WTC11 (cell line): ENCODE results near the gene CCM2. TPM values are rescaled to one million over a fixed set of nuclear protein-coding genes. Genes with fewer than 3 reads are reported as not detected.

Experiments
- ATAC-seq: fragments of 200-7000 bp; cut with Tn5 transposase; 2 replicates; pipeline ENCODE4 v1.10.0; 2021; ENCODE audit warnings: mild to moderate bottlenecking, moderate library complexity
- CTCF ChIA-PET: fragments of 300-600 bp; sonication (Branson Sonifier 250); formaldehyde crosslinking; loops from one replicate; lab custom pipeline; 2021; ENCODE audit warnings: antibody characterized with exemption; lab: Charles Lee
- POLR2A ChIA-PET: fragments of 350-600 bp; sonication (Branson Sonifier 250); formaldehyde crosslinking; loops from one replicate; lab custom pipeline; 2021; ENCODE audit warnings: antibody characterized with exemption; lab: Charles Lee
- DNase-seq: peaks from one replicate; pipeline ENCODE4 v3.0.0; 2021; ENCODE audit warnings: low spot score
- H3K27ac Mint-ChIP-seq: 2 replicates; pipeline ENCODE4 v1.8.0; 2021; ENCODE audit warnings: mixed read lengths
- H3K27me3 Mint-ChIP-seq: 2 replicates; pipeline ENCODE4 v1.8.0; 2021; ENCODE audit warnings: low read depth, mild to moderate bottlenecking, moderate library complexity, mixed read lengths
- H3K36me3 Mint-ChIP-seq: 2 replicates; pipeline ENCODE4 v1.8.0; 2021; ENCODE audit warnings: mixed read lengths
- H3K4me1 Mint-ChIP-seq: 2 replicates; pipeline ENCODE4 v1.8.0; 2022; ENCODE audit warnings: mixed read lengths
- H3K4me3 Mint-ChIP-seq: 2 replicates; pipeline ENCODE4 v1.8.0; 2021; ENCODE audit warnings: mild to moderate bottlenecking, moderate library complexity, mixed read lengths
- H3K9me3 Mint-ChIP-seq: 2 replicates; pipeline ENCODE4 v1.8.0; 2021; ENCODE audit warnings: mixed read lengths
- ARID4B ChIP-seq: sonication (generic); formaldehyde crosslinking; IDR thresholded peaks from 2 replicates; pipeline ENCODE4 v1.8.0; 2023; ENCODE audit warnings: missing genetic modification reagents, mild to moderate bottlenecking, borderline replicate concordance
- ATF6 ChIP-seq: sonication (generic); formaldehyde crosslinking; IDR thresholded peaks from 2 replicates; pipeline ENCODE4 v1.8.1; 2023; ENCODE audit warnings: mild to moderate bottlenecking, missing genetic modification reagents
- CDX4 ChIP-seq: fragments of 250-450 bp; sonication (Bioruptor Pico); IDR thresholded peaks from 2 replicates; pipeline ENCODE4 v1.9.0; 2021; ENCODE audit warnings: moderate library complexity, mild to moderate bottlenecking, inconsistent platforms, borderline replicate concordance
- E2F1 ChIP-seq: sonication (generic); formaldehyde crosslinking; IDR thresholded peaks from 2 replicates; pipeline ENCODE4 v1.8.0; 2022; ENCODE audit warnings: mild to moderate bottlenecking, missing genetic modification reagents
- E2F4 ChIP-seq: sonication (generic); formaldehyde crosslinking; IDR thresholded peaks from 2 replicates; pipeline ENCODE4 v1.8.1; 2022; ENCODE audit warnings: low read depth, mild to moderate bottlenecking, moderate library complexity, missing genetic modification reagents, borderline replicate concordance
- ERG ChIP-seq: fragments of 250-450 bp; sonication (Bioruptor Pico); IDR thresholded peaks from 2 replicates; pipeline ENCODE4 v1.8.0; 2021; ENCODE audit warnings: mild to moderate bottlenecking
- FOXJ3 ChIP-seq: sonication (generic); formaldehyde crosslinking; IDR thresholded peaks from 2 replicates; pipeline ENCODE4 v1.9.0; 2021; ENCODE audit warnings: missing genetic modification reagents, mild to moderate bottlenecking, borderline replicate concordance
- FOXK1 ChIP-seq: sonication (generic); formaldehyde crosslinking; IDR thresholded peaks from 2 replicates; pipeline ENCODE4 v1.8.0; 2022; ENCODE audit warnings: mild to moderate bottlenecking, moderate library complexity, missing genetic modification reagents
- GABPB1 ChIP-seq: sonication (generic); formaldehyde crosslinking; IDR thresholded peaks from 2 replicates; pipeline ENCODE4 v1.8.1; 2023; ENCODE audit warnings: mild to moderate bottlenecking, missing genetic modification reagents
- HMGXB4 ChIP-seq: sonication (generic); formaldehyde crosslinking; IDR thresholded peaks from 2 replicates; pipeline ENCODE4 v1.8.1; 2023; ENCODE audit warnings: mild to moderate bottlenecking, moderate library complexity, missing genetic modification reagents
- JAZF1 ChIP-seq: fragments of 250-450 bp; sonication (Bioruptor Pico); IDR thresholded peaks from 2 replicates; pipeline ENCODE4 v1.9.0; 2021; ENCODE audit warnings: moderate library complexity, mild to moderate bottlenecking, inconsistent platforms
- JUN ChIP-seq: sonication (generic); formaldehyde crosslinking; IDR thresholded peaks from 2 replicates; pipeline ENCODE4 v1.8.0; 2023; ENCODE audit warnings: mild to moderate bottlenecking, missing genetic modification reagents
- MLX ChIP-seq: sonication (generic); formaldehyde crosslinking; IDR thresholded peaks from 2 replicates; pipeline ENCODE4 v1.8.1; 2023; ENCODE audit warnings: mild to moderate bottlenecking, missing genetic modification reagents, moderate library complexity
- MYBL2 ChIP-seq: sonication (generic); formaldehyde crosslinking; IDR thresholded peaks from 2 replicates; pipeline ENCODE4 v1.8.1; 2023; ENCODE audit warnings: mild to moderate bottlenecking, moderate library complexity, missing genetic modification reagents
- NR3C1 ChIP-seq: sonication (generic); formaldehyde crosslinking; conservative IDR thresholded peaks from 2 replicates; pipeline ENCODE4 v1.8.1; 2023; ENCODE audit warnings: low read depth, mild to moderate bottlenecking, missing genetic modification reagents
- OVOL2 ChIP-seq: fragments of 250-450 bp; sonication (Bioruptor Pico); IDR thresholded peaks from 2 replicates; pipeline ENCODE4 v1.9.0; 2021; ENCODE audit warnings: mild to moderate bottlenecking, borderline replicate concordance
- PREB ChIP-seq: sonication (generic); formaldehyde crosslinking; IDR thresholded peaks from 2 replicates; pipeline ENCODE4 v1.8.1; 2022; ENCODE audit warnings: mild to moderate bottlenecking, missing genetic modification reagents, moderate library complexity, borderline replicate concordance
- SMAD4 ChIP-seq: sonication (generic); formaldehyde crosslinking; IDR thresholded peaks from 2 replicates; pipeline ENCODE4 v1.8.0; 2022; ENCODE audit warnings: mild to moderate bottlenecking, missing genetic modification reagents
- TEAD4 ChIP-seq: sonication (generic); formaldehyde crosslinking; IDR thresholded peaks from 2 replicates; pipeline ENCODE4 v1.8.0; 2022; ENCODE audit warnings: mild to moderate bottlenecking, missing genetic modification reagents
- ZNF263 ChIP-seq: sonication (generic); formaldehyde crosslinking; IDR thresholded peaks from 2 replicates; pipeline ENCODE4 v1.8.1; 2022; ENCODE audit warnings: low read depth, mild to moderate bottlenecking, moderate library complexity, missing genetic modification reagents
- total RNA-seq: library from RNA; stranded (reverse); gene quantifications from 3 replicates; pipeline ENCODE4 v1.2.3, GENCODE V29; 2021

CCM2 gene
- total RNA-seq, 1 experiment from 2014 or later: 32.7 TPM

- no peak for TF ChIP-seq PREB (CRISPR knock-in tag)
- no peak for TF ChIP-seq HMGXB4
- TF ChIP-seq SMAD4 (CRISPR knock-in tag): no peak
- no peak for TF ChIP-seq ERG
- TF ChIP-seq FOXJ3 (CRISPR knock-in tag): no peak
- TF ChIP-seq ZNF263: no peak
- TF ChIP-seq NR3C1 (CRISPR knock-in tag): no peak
Observed at GRCh38 chr7:45031829-45032228, 31.8 kb downstream of the CCM2 start (continued).

- Mint-ChIP-seq H3K27ac (peak overlapping the region; percentile 68; the same call in 1 of the 2 replicates), H3K27me3 (no peaks in the 10 kb centered on the region)
- TF ChIP-seq JUN (CRISPR knock-in tag) (no peak), JAZF1 (CRISPR knock-in tag) (no peak), FOXK1 (no peak), ATF6 (CRISPR knock-in tag) (no peak), E2F1 (CRISPR knock-in tag) (no peak), SMAD4 (CRISPR knock-in tag) (no peak), MLX (no peak), ARID4B (CRISPR knock-in tag) (no peak), OVOL2 (CRISPR knock-in tag) (no peak), CDX4 (no peak), GABPB1 (CRISPR knock-in tag) (no peak), TEAD4 (CRISPR knock-in tag) (no peak), E2F4 (CRISPR knock-in tag) (no peak), MYBL2 (CRISPR knock-in tag) (no peak)
- TF ChIP-seq, all 79 proteins: peak for 0
- DNase-seq: no peak
- peaks cover 32% of the 10 kb centered on the region for H3K4me1 Mint-ChIP-seq
- no peak for ATAC-seq
- no peaks in the 10 kb centered on the region for H3K9me3 Mint-ChIP-seq
- no peak overlapping the region for H3K4me3 Mint-ChIP-seq
- ChIA-PET POLR2A (interaction anchor here (0.6 kb wide), 1 partner anchor 170 kb away, joined by 4 read pairs; no protein-coding TSS in a partner anchor), CTCF (interaction anchor here (0.9 to 1.0 kb wide), 3 partner anchors 51 to 103 kb away, joined by 3 to 6 read pairs (median 4); no protein-coding TSS in a partner anchor)
- H3K36me3 Mint-ChIP-seq: peaks cover 5% of the 10 kb centered on the region
Observed at GRCh38 chr7:45032421-45032820, 32.4 kb downstream of the CCM2 start.
